CD14-positive monocyte (primary cell): ENCODE data around the gene CEBPZ. TPM values are rescaled to one million over a fixed set of nuclear protein-coding genes. Genes with fewer than 3 reads are reported as not detected.

ENCODE experiments used
- DNase-seq, 3 donors: peaks; one replicate each; pipeline ENCODE4 v3.0.0-alpha.2; 2011 to 2022
- H2AFZ ChIP-seq: 2 replicates; pipeline ENCODE4 v1.6.0; 2012; ENCODE audit warnings: mild to moderate bottlenecking, low read depth, low read length, inconsistent platforms; ENCODE audit not compliant: insufficient read depth, poor library complexity, severe bottlenecking
- H3K27ac ChIP-seq, 2 donors: 1 replicate in 1 of 2; 2 replicates in 1 of 2; pipeline ENCODE4 v1.5.1; 2012 to 2013; ENCODE audit warnings: low read length in 2 of 2, control low read depth in 1 of 2, inconsistent platforms in 1 of 2, low read depth in 1 of 2, mild to moderate bottlenecking in 1 of 2
- H3K27me3 ChIP-seq, 2 donors: one replicate each; pipeline versions ENCODE4 v1.6.0 to v1.6.1; 2011 to 2013; ENCODE audit warnings: low read length in 2 of 2; ENCODE audit not compliant: control insufficient read depth in 2 of 2, insufficient read depth in 2 of 2
- H3K36me3 ChIP-seq, 2 donors: replicated peaks in 1 of 2; 1 replicate in 1 of 2; 2 replicates in 1 of 2; pipeline versions ENCODE4 v1.5.1 to v1.6.1; 2012 to 2013; ENCODE audit warnings: low read length in 2 of 2, control low read depth in 1 of 2, inconsistent platforms in 1 of 2, mild to moderate bottlenecking in 1 of 2; ENCODE audit not compliant: insufficient read depth in 2 of 2, control insufficient read depth in 1 of 2
- H3K4me1 ChIP-seq, 2 donors: 1 replicate in 1 of 2; 2 replicates in 1 of 2; pipeline versions ENCODE4 v1.5.1 to v1.6.1; 2012 to 2013; ENCODE audit warnings: low read length in 2 of 2, control low read depth in 1 of 2, inconsistent platforms in 1 of 2, mild to moderate bottlenecking in 1 of 2, moderate library complexity in 1 of 2; ENCODE audit not compliant: insufficient read depth in 2 of 2, control insufficient read depth in 1 of 2
- H3K4me2 ChIP-seq: replicated peaks from 2 replicates; pipeline ENCODE3; 2012; ENCODE audit warnings: low read length, moderate library complexity, mild to moderate bottlenecking; ENCODE audit not compliant: poor library complexity, severe bottlenecking; ENCODE audit errors: extremely low read depth
- H3K4me3 ChIP-seq, 3 experiments: fragments of 200-600 bp in 1 of 3; sonication (generic) in 1 of 3; replicated peaks in 1 of 3; 1 replicate in 2 of 3; 2 replicates in 1 of 3; pipeline ENCODE4 v1.5.1; 2011 to 2013; ENCODE audit warnings: low read length in 3 of 3, mild to moderate bottlenecking in 3 of 3, control low read depth in 2 of 3, low read depth in 2 of 3, inconsistent platforms in 1 of 3, moderate library complexity in 1 of 3
- H3K79me2 ChIP-seq: 2 replicates; pipeline ENCODE4 v1.6.0; 2012; ENCODE audit warnings: mild to moderate bottlenecking, control low read depth, inconsistent platforms, low read length, moderate library complexity; ENCODE audit not compliant: insufficient read depth
- H3K9ac ChIP-seq: 2 replicates; pipeline ENCODE4 v1.6.0; 2017; ENCODE audit warnings: low read length, mild to moderate bottlenecking; ENCODE audit not compliant: insufficient read depth, poor library complexity, severe bottlenecking
- H3K9me3 ChIP-seq, 2 donors: replicated peaks in 1 of 2; 1 replicate in 1 of 2; 2 replicates in 1 of 2; pipeline versions ENCODE4 v1.5.1 to v1.6.1; 2012 to 2013; ENCODE audit warnings: low read length in 2 of 2, control low read depth in 1 of 2; ENCODE audit not compliant: control insufficient read depth in 1 of 2, insufficient read depth in 1 of 2
- H4K20me1 ChIP-seq: 2 replicates; pipeline ENCODE4 v1.6.0; 2012; ENCODE audit warnings: mild to moderate bottlenecking, low read length, control low read depth, moderate library complexity; ENCODE audit not compliant: insufficient read depth
- H3K27ac Mint-ChIP-seq, 7 donors: one replicate each; pipeline ENCODE4 v1.8.0; 2020; ENCODE audit warnings: mild to moderate bottlenecking in 7 of 7, mixed read lengths in 7 of 7, moderate library complexity in 6 of 7, inconsistent platforms in 2 of 7
- H3K27me3 Mint-ChIP-seq, 3 donors: one replicate each; pipeline ENCODE4 v1.8.0; 2021 to 2022; ENCODE audit warnings: low read depth in 3 of 3, mild to moderate bottlenecking in 3 of 3, mixed read lengths in 3 of 3, moderate library complexity in 3 of 3, inconsistent platforms in 1 of 3
- H3K36me3 Mint-ChIP-seq, 2 donors: one replicate each; pipeline ENCODE4 v1.8.0; 2020; ENCODE audit warnings: mixed read lengths in 2 of 2, inconsistent platforms in 1 of 2, mild to moderate bottlenecking in 1 of 2
- H3K4me1 Mint-ChIP-seq: one replicate; pipeline ENCODE4 v1.8.0; 2020; ENCODE audit warnings: mild to moderate bottlenecking, mixed read lengths
- H3K4me3 Mint-ChIP-seq, 2 donors: one replicate each; pipeline ENCODE4 v1.8.0; 2020; ENCODE audit warnings: mild to moderate bottlenecking in 2 of 2, mixed read lengths in 2 of 2, moderate library complexity in 1 of 2
- H3K9me3 Mint-ChIP-seq, 7 donors: one replicate each; pipeline ENCODE4 v1.8.0; 2020 to 2022; ENCODE audit warnings: mixed read lengths in 7 of 7, mild to moderate bottlenecking in 6 of 7, moderate library complexity in 6 of 7, inconsistent platforms in 2 of 7
- CTCF ChIP-seq: fragments of 200-600 bp; IDR thresholded peaks from one replicate; pipeline ENCODE4 v1.8.0; 2022; ENCODE audit warnings: antibody characterized with exemption, mild to moderate bottlenecking
- WGBS: methylation state at CpG from one replicate; pipeline ENCODE4 v1.1.5; 2013; ENCODE audit warnings: missing lambda C conversion rate; ENCODE audit not compliant: insufficient coverage; 5-methylcytosine and 5-hydroxymethylcytosine counted together
- intact Hi-C, 2 donors: fragments of 100-400 bp; cut with micrococcal nuclease; formaldehyde crosslinking; loops; one replicate each; pipeline versions ENCODE4 v1.15.0 to v1.15.1; 2023
- polyA plus RNA-seq, 3 donors: library from polyadenylated mRNA; depleted of rRNA in 1 of 3; unstranded in 2 of 3; stranded (reverse) in 1 of 3; fragments of 300-500 nt in 2 of 3; fragments of >200 nt in 1 of 3; fragmentation: Illumina TruSeq in 2 of 3; gene quantifications; 1 replicate in 2 of 3; 2 replicates in 1 of 3; pipeline ENCODE4 v1.2.3, GENCODE V29; 2012 to 2021

Gene CEBPZ
- polyA plus RNA-seq, 3 donors: 5.7 to 11.2 (median 11.1) TPM

- 90% methylated on average over 2 of the region's 2 CpGs for WGBS
- no peak overlapping the region for H3K27ac Mint-ChIP-seq
Observed at GRCh38 chr2:37263839-37264238, 32.4 kb upstream of the CEBPZ start.

GRCh38 chr2:37262522-37262921, 31.1 kb upstream of the CEBPZ start:
- H3K4me3 ChIP-seq: no peak overlapping the region
- no peak overlapping the region for H3K4me2 ChIP-seq
- H3K4me1 Mint-ChIP-seq: peaks cover 11% of the 10 kb centered on the region
- peaks cover 13% of the 10 kb centered on the region for H4K20me1 ChIP-seq
- H3K36me3 ChIP-seq: peaks cover 33 to 80% of the 10 kb centered on the region in 2 donors
- H3K9me3 ChIP-seq: no peaks in the 10 kb centered on the region
- H3K79me2 ChIP-seq: no peaks in the 10 kb centered on the region
- H3K27ac ChIP-seq: peak overlapping the region in 1 of 2 donors; percentile 36
- H3K27ac Mint-ChIP-seq: peak overlapping the region in 1 of 7 donors; percentile 32
- no peak overlapping the region for H3K4me3 Mint-ChIP-seq
- no peaks in the 10 kb centered on the region for H3K9me3 Mint-ChIP-seq
- intact Hi-C loops: no loop called here
- DNase-seq: no peak
- no CpG with 5 or more reads among the region's 2 CpGs for WGBS
- H2AFZ ChIP-seq: no peak overlapping the region
- H3K36me3 Mint-ChIP-seq: peaks cover 53 to 75% of the 10 kb centered on the region in 2 donors
- peaks cover 5 to 10% of the 10 kb centered on the region in 2 donors for H3K4me1 ChIP-seq
- TF ChIP-seq CTCF: no peak
- no peaks in the 10 kb centered on the region for H3K27me3 Mint-ChIP-seq
- no peak overlapping the region for H3K9ac ChIP-seq
- H3K27me3 ChIP-seq: no peaks in the 10 kb centered on the region

More at GRCh38 chr2:37263839-37264238, 32.4 kb upstream of the CEBPZ start:
- DNase-seq: no peak
- Mint-ChIP-seq H3K4me3 (no peak overlapping the region), H3K4me1 (peaks cover 11% of the 10 kb centered on the region), H3K27me3 (no peaks in the 10 kb centered on the region), H3K36me3 (peaks cover 55 to 74% of the 10 kb centered on the region in 2 donors), H3K9me3 (no peaks in the 10 kb centered on the region)
- Histone ChIP-seq H3K4me1 (peaks cover 5 to 10% of the 10 kb centered on the region in 2 donors), H3K4me3 (no peak overlapping the region), H3K79me2 (no peaks in the 10 kb centered on the region), H3K36me3 (peaks cover 39 to 79% of the 10 kb centered on the region in 2 donors), H3K4me2 (no peak overlapping the region), H2AFZ (no peak overlapping the region), H3K27me3 (no peaks in the 10 kb centered on the region), H3K9ac (no peak overlapping the region), H3K9me3 (no peaks in the 10 kb centered on the region), H3K27ac (no peak overlapping the region), H4K20me1 (peaks cover 13% of the 10 kb centered on the region)
- no peak for TF ChIP-seq CTCF
- intact Hi-C loops: no loop called here
